HepG2 (cell line): ENCODE data around the gene TPO. TPM values are rescaled to one million over a fixed set of nuclear protein-coding genes. Genes with fewer than 3 reads are reported as not detected.

Experiments
- ATAC-seq: fragments of 200-7000 bp; cut with Tn5 transposase; 3 replicates; pipeline ENCODE4 v1.9.1; 2020; ENCODE audit warnings: mild to moderate bottlenecking, moderate library complexity
- BruUV-seq: library from RNA; stranded (reverse); fragments of 400-500 nt; replicated peaks from 2 replicates; lab custom pipeline; 2021; lab: Mats Ljungman, UMichigan
- CTCF ChIA-PET: fragments of 300-600 bp; formaldehyde crosslinking; extraction: SDS; loops from one replicate; lab custom pipeline; 2021; ENCODE audit warnings: low total read pairs, inconsistent platforms, low intra/inter-chr PET ratio; lab: Yijun Ruan, JAX
- POLR2A ChIA-PET: fragments of 350-600 bp; sonication (Branson Sonifier 250); formaldehyde crosslinking; loops from one replicate; lab custom pipeline; 2020; ENCODE audit warnings: antibody characterized with exemption, inconsistent platforms; lab: Yijun Ruan, JAX
- DNase-seq: peaks from one replicate; pipeline ENCODE4 v3.0.0-alpha.2; 2015; ENCODE audit warnings: low spot score
- FAIRE-seq: peaks from 3 replicates; lab custom pipeline; 2011; peaks lifted over from hg19 to GRCh38; lab: Jason Lieb, UNC
- H2AFZ ChIP-seq: one replicate; pipeline ENCODE4 v1.6.1; 2011; ENCODE audit warnings: low read length, inconsistent platforms
- H3K27ac ChIP-seq: fragments of 300-600 bp; 3 replicates; pipeline ENCODE4 v1.8.0; 2011; ENCODE audit warnings: mixed run types, mild to moderate bottlenecking, mixed read lengths, low read length, inconsistent platforms; ENCODE audit not compliant: insufficient read depth; ENCODE audit errors: extremely low read length
- H3K27me3 ChIP-seq, 2 experiments: fragments of 200-600 bp in 1 of 2; 2 replicates in 1 of 2; 3 replicates in 1 of 2; pipeline versions ENCODE4 v1.6.0 to v1.8.0; 2011; ENCODE audit warnings: low read length in 2 of 2, mild to moderate bottlenecking in 2 of 2, moderate library complexity in 2 of 2, inconsistent platforms in 1 of 2; ENCODE audit not compliant: insufficient read depth in 2 of 2, control insufficient read depth in 1 of 2
- H3K36me3 ChIP-seq, 2 experiments: fragments of 200-600 bp in 1 of 2; replicated peaks in 1 of 2; 2 replicates in 1 of 2; 3 replicates in 1 of 2; pipeline versions ENCODE4 v1.5.1 to v1.8.0; 2011; ENCODE audit warnings: low read length in 2 of 2, inconsistent platforms in 1 of 2; ENCODE audit not compliant: insufficient read depth in 2 of 2, control insufficient read depth in 1 of 2
- H3K4me1 ChIP-seq: 2 replicates; pipeline ENCODE4 v1.5.1; 2012; ENCODE audit warnings: low read length, inconsistent platforms; ENCODE audit not compliant: insufficient read depth
- H3K4me2 ChIP-seq: 2 replicates; pipeline ENCODE4 v1.6.0; 2011; ENCODE audit warnings: low read depth, low read length, inconsistent platforms
- H3K4me3 ChIP-seq, 3 experiments: fragments of 200-600 bp in 1 of 3; sonication (generic), shearing (Covaris generic) in 1 of 3; replicated peaks in 1 of 3; 2 replicates each; pipeline ENCODE4 v1.5.1; 2011 to 2016; ENCODE audit warnings: low read length in 3 of 3, inconsistent platforms in 2 of 3, low read depth in 2 of 3, mild to moderate bottlenecking in 2 of 3, control low read depth in 1 of 3, mixed read lengths in 1 of 3; ENCODE audit not compliant: insufficient read depth in 1 of 3
- H3K79me2 ChIP-seq: one replicate; pipeline ENCODE4 v1.6.1; 2011; ENCODE audit warnings: low read length, inconsistent platforms; ENCODE audit not compliant: insufficient read depth
- H3K9ac ChIP-seq: 2 replicates; pipeline ENCODE4 v1.6.0; 2011; ENCODE audit warnings: mild to moderate bottlenecking, low read depth, low read length, inconsistent platforms; ENCODE audit not compliant: insufficient read depth
- H3K9me3 ChIP-seq: 2 replicates; pipeline ENCODE4 v1.5.1; 2012; ENCODE audit warnings: mild to moderate bottlenecking, low read length
- H4K20me1 ChIP-seq: 2 replicates; pipeline ENCODE4 v1.6.0; 2011; ENCODE audit warnings: inconsistent platforms, mild to moderate bottlenecking, low read length, moderate library complexity; ENCODE audit not compliant: insufficient read depth
- MIER2 ChIP-seq: IDR thresholded peaks from 2 replicates; pipeline ENCODE4 v1.6.1; 2016; ENCODE audit warnings: missing biosample characterization, missing genetic modification reagents
- NCOA1 ChIP-seq: sonication (generic); formaldehyde crosslinking; IDR thresholded peaks from 2 replicates; pipeline ENCODE4 v1.9.0; 2021; ENCODE audit warnings: missing genetic modification reagents
- PHF20 ChIP-seq: sonication (generic); formaldehyde crosslinking; IDR thresholded peaks from 2 replicates; pipeline ENCODE4 v1.5.0; 2020; ENCODE audit warnings: mild to moderate bottlenecking, missing genetic modification reagents
- SKI ChIP-seq: fragments of 450-650 bp; IDR thresholded peaks from one replicate; pipeline ENCODE4 v1.6.1; 2018; ENCODE audit warnings: mild to moderate bottlenecking; ENCODE audit not compliant: partially characterized antibody
- SP1 ChIP-seq, 2 experiments: fragments of 450-650 bp in 1 of 2; sonication (generic) in 1 of 2; formaldehyde crosslinking in 1 of 2; IDR thresholded peaks; 2 replicates each; pipeline versions ENCODE4 v1.4.0 to v1.6.1; 2016 to 2020; ENCODE audit warnings: missing genetic modification reagents in 1 of 2
- ZNF234 ChIP-seq: sonication (generic); formaldehyde crosslinking; conservative IDR thresholded peaks from 2 replicates; pipeline ENCODE4 v1.5.1; 2020; ENCODE audit warnings: mild to moderate bottlenecking, missing genetic modification reagents
- ZNF331 ChIP-seq: sonication (generic); formaldehyde crosslinking; IDR thresholded peaks from 2 replicates; pipeline ENCODE4 v1.4.0; 2020; ENCODE audit warnings: missing genetic modification reagents
- ZSCAN31 ChIP-seq: sonication (generic); formaldehyde crosslinking; IDR thresholded peaks from 2 replicates; pipeline ENCODE4 v1.5.0; 2020; ENCODE audit warnings: low read depth, mild to moderate bottlenecking, missing genetic modification reagents
- WGBS: methylation state at CpG from one replicate; pipeline ENCODE4 v1.1.6; 2017; ENCODE audit warnings: low lambda C conversion rate; 5-methylcytosine and 5-hydroxymethylcytosine counted together
- in situ Hi-C: cut with HindIII; loops from 2 replicates; pipeline ENCODE4 v1.10.0; 2017; ENCODE audit warnings: low pct_unique_long_range_greater_than_20kb; ENCODE audit not compliant: extremely low pct_ligation_motif_present
- intact Hi-C: fragments of 100-400 bp; cut with micrococcal nuclease; formaldehyde crosslinking; loops from one replicate; pipeline ENCODE4 v1.10.0; 2022; ENCODE audit not compliant: unreplicated experiment
- polyA plus RNA-seq, 8 experiments: library from polyadenylated mRNA; depleted of rRNA in 3 of 8; stranded (reverse) in 7 of 8; unstranded in 1 of 8; fragments of >200 nt; fragmentation: Illumina TruSeq in 4 of 8; extraction: Trizol in 4 of 8; gene quantifications; 2 replicates each; pipeline versions ENCODE4 v1.2.1 to v1.2.3, GENCODE V29; 2011 to 2016; ENCODE audit warnings: low read depth in 4 of 8, missing spikeins in 1 of 8, mixed read lengths in 1 of 8; ENCODE audit not compliant: insufficient read depth in 1 of 8
- total RNA-seq, 5 experiments: library from RNA; depleted of rRNA; stranded (reverse); fragments of >200 nt; fragmentation: Illumina TruSeq; extraction: Trizol; gene quantifications; 2 replicates each; pipeline ENCODE4 v1.2.3, GENCODE V29; 2016; ENCODE audit warnings: low read depth in 1 of 5
- TF ChIP-seq, protein P1 (sequence below): sonication (generic); formaldehyde crosslinking; IDR thresholded peaks from 2 replicates; pipeline ENCODE4 v1.4.0; 2020; ENCODE audit warnings: missing genetic modification reagents, borderline replicate concordance
- TF ChIP-seq, protein P2 (sequence below): sonication (generic); formaldehyde crosslinking; IDR thresholded peaks from 2 replicates; pipeline ENCODE4 v1.5.1; 2020; ENCODE audit warnings: mild to moderate bottlenecking, missing genetic modification reagents, moderate library complexity

TPO gene
- total and polyA plus RNA-seq, 2 of the 13 experiments (the other 11 are each of a cell fraction or from before 2014, with no cell fraction given), result not detected

DNA sequence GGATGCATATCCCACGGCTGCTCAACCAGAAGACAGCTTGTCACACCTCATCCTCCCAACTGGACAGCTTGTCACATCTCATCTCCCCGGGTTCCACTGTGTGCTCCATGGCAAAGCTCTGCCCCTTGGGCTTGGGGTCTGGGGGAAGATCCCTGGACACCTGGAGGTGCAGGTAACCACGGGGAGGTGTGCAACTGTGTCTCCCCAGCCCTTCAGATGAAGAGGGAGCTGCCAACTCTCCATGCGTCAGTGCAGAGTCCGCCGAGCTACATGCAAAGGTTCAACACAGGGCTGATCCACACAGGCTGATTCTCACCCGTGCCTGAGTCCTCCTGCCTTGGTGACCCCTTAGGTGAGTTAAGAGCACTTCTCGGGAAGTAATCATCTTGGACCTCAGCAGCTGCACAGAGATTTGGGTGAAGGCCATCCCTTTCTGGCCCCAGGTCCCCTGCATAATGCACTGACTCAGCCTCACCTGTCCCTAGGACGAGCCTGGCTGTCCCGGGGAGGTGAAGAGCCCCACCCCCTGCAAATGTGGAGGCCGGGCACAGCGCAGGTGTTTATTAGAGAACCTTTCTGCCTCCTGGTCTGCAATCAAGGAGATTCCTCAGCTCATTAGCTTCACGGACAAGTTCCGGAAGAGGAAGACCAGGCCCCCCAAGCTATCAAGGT lies 173.1 kb downstream of the TPO start (continued):
- TF ChIP-seq PHF20 (CRISPR knock-in tag) (no peak), ZNF331 (CRISPR knock-in tag) (no peak), ZSCAN31 (CRISPR knock-in tag) (no peak)
- TF ChIP-seq, protein P1, sequence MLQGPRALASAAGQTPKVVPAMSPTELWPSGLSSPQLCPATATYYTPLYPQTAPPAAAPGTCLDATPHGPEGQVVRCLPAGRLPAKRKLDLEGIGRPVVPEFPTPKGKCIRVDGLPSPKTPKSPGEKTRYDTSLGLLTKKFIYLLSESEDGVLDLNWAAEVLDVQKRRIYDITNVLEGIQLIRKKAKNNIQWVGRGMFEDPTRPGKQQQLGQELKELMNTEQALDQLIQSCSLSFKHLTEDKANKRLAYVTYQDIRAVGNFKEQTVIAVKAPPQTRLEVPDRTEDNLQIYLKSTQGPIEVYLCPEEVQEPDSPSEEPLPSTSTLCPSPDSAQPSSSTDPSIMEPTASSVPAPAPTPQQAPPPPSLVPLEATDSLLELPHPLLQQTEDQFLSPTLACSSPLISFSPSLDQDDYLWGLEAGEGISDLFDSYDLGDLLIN (CRISPR knock-in tag), result no peak

DNA sequence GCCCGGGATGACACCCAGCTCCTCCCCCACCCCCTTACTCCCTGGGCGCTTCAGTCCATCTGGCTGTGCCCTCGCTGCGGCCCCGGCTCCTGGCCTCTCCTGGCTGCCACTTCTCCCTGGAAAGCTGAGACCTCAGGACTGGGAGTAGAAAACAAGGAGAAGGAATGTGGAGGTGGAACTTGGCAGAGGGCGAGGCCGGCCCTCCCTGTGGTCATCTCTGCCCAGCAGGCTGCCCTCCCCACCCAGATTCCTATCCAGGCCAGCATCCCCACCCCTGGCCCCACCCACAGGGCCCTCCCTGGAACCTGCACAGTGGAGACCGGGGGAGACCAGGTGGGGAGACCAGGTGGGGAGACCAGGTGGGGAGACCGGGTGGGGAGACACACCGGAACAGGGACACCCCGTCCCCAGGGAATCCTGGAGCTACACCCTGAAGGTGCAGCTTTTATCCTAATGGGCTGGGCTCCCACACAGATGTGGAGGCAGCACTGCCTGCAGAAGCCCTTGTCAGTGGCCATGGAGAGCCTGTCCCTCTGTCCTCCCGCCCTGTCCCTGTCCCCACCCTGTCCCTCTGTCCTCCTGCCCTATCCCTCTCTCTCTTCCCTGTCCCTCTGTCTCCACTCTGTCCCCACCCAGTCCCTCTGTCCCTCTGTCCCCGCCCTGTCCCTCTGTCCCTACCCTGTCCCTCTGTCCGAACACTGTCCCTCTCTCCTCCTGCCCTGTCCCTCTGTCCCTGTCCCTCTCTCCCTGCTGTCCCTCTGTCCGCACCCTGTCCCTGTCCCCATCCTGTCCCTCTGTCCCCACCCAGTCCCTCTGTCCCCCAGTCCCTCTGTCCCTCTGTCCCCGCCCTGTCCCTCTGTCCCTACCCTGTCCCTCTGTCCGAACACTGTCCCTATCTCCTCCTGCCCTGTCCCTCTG lies 173.9 kb downstream of the TPO start:
- FAIRE-seq (no peak), DNase-seq (no peak), ATAC-seq (no peak)
- Histone ChIP-seq H2AFZ (no peak overlapping the region), H3K4me1 (no peaks in the 10 kb centered on the region), H3K79me2 (no peaks in the 10 kb centered on the region), H3K36me3 (no peaks in the 10 kb centered on the region), H4K20me1 (no peaks in the 10 kb centered on the region), H3K27me3 (peaks cover 27 to 92% of the 10 kb centered on the region in 2 experiments; a peak in 4 of 5 replicates), H3K4me3 (no peak overlapping the region), H3K9ac (no peak overlapping the region), H3K27ac (no peak overlapping the region), H3K9me3 (no peaks in the 10 kb centered on the region), H3K4me2 (no peak overlapping the region)
- in situ Hi-C loops (no loop called here), intact Hi-C loops (no loop called here)
- no TSS peak for BruUV-seq
- WGBS, result 7% methylated on average over 16 of the region's 17 CpGs
- TF ChIP-seq SP1 (IDR thresholded peaks at IDR 0.05), result no peak
- TF ChIP-seq SP1 (CRISPR knock-in tag; IDR thresholded peaks at IDR 0.05), result no peak
- no peak for TF ChIP-seq ZNF234 (CRISPR knock-in tag)
- no peak for TF ChIP-seq NCOA1 (CRISPR knock-in tag)
- TF ChIP-seq SKI, result no peak
- TF ChIP-seq, protein P2, sequence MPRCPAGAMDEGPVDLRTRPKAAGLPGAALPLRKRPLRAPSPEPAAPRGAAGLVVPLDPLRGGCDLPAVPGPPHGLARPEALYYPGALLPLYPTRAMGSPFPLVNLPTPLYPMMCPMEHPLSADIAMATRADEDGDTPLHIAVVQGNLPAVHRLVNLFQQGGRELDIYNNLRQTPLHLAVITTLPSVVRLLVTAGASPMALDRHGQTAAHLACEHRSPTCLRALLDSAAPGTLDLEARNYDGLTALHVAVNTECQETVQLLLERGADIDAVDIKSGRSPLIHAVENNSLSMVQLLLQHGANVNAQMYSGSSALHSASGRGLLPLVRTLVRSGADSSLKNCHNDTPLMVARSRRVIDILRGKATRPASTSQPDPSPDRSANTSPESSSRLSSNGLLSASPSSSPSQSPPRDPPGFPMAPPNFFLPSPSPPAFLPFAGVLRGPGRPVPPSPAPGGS (CRISPR knock-in tag), result no peak
- TF ChIP-seq MIER2 (CRISPR knock-in tag), result no peak
- POLR2A ChIA-PET, result no interaction called here
- CTCF ChIA-PET, result no interaction called here
